GM19351 (cell line): Measurements from ENCODE around the gene UMODL1.
A peak's percentile ranks its signal among the peaks of the same experiment; 100 is the strongest.
"Not testable (repeated sequence)": the region's sequence is repeated elsewhere in the genome, so short reads cannot be mapped to it uniquely, and the experiment has no call there.

Experiments
- ATAC-seq: cut with Tn5 transposase; IDR thresholded peaks from one replicate; pipeline ENCODE4 v1.9.1; 2021; ENCODE audit warnings: mild to moderate bottlenecking, moderate library complexity; ENCODE audit not compliant: unreplicated experiment

UMODL1 gene

GRCh38 chr21:42160765-42161164 lies 89.6 kb downstream of the UMODL1 start:
- ATAC-seq, result no peak

- ATAC-seq, result no peak
These were observed 90.4 kb downstream of the UMODL1 start for GRCh38 chr21:42161401-42161955.

GRCh38 chr21:42161956-42162681 lies 91.0 kb downstream of the UMODL1 start:
- ATAC-seq, result no peak

GRCh38 chr21:42162831-42163510 lies 91.9 kb downstream of the UMODL1 start:
- no peak for ATAC-seq

- no peak for ATAC-seq
These were observed 92.4 kb downstream of the UMODL1 start for GRCh38 chr21:42163511-42163863.

GRCh38 chr21:42164064-42164789 lies 93.1 kb downstream of the UMODL1 start:
- ATAC-seq, result peak; percentile 56

- ATAC-seq, result no peak
These were observed 93.7 kb downstream of the UMODL1 start for GRCh38 chr21:42164818-42165217.

- ATAC-seq, result no peak
These were observed 94.8 kb downstream of the UMODL1 start for GRCh38 chr21:42165901-42166300.

- ATAC-seq, result no peak
These were observed 98.6 kb downstream of the UMODL1 start for GRCh38 chr21:42169758-42170157.

- ATAC-seq, result no peak
These were observed 100.3 kb downstream of the UMODL1 start for GRCh38 chr21:42171091-42172053.

GRCh38 chr21:42172596-42173483 lies 101.7 kb downstream of the UMODL1 start:
- no peak for ATAC-seq

GRCh38 chr21:42174173-42174572 lies 103.1 kb downstream of the UMODL1 start:
- ATAC-seq, result no peak

- ATAC-seq, result no peak
These were observed 104.1 kb downstream of the UMODL1 start for GRCh38 chr21:42175110-42175710.

GRCh38 chr21:42176859-42177258 lies 105.7 kb downstream of the UMODL1 start:
- ATAC-seq, result no peak

- no peak for ATAC-seq
These were observed 108.2 kb downstream of the UMODL1 start for GRCh38 chr21:42179316-42179715.

GRCh38 chr21:42180001-42180400 lies 108.9 kb downstream of the UMODL1 start:
- not testable (repeated sequence) for ATAC-seq

GRCh38 chr21:42182713-42183371 lies 111.7 kb downstream of the UMODL1 start:
- ATAC-seq, result no peak
